Measurements from ENCODE around the gene COP1. TPM values are rescaled to one million over a fixed set of nuclear protein-coding genes. Genes with fewer than 3 reads are reported as not detected.

Gene COP1
- total and polyA plus RNA-seq, 2 of the 8 experiments (the other 6 are each of a cell fraction or from before 2014, with no cell fraction given): 26.2 to 44.9 TPM

- TF ChIP-seq CHD7 (IDR thresholded peaks at IDR 0.05; ENCODE audit: insufficient replicate concordance, low read length) (no peak), USF2 (IDR thresholded peaks at IDR 0.05; ENCODE audit: low read length) (no peak)
Measured at GRCh38 chr1:176029609-176030008, 177.5 kb downstream of the COP1 start (continued).
